ENCODE measurements around the gene ACOT7.

DNA sequence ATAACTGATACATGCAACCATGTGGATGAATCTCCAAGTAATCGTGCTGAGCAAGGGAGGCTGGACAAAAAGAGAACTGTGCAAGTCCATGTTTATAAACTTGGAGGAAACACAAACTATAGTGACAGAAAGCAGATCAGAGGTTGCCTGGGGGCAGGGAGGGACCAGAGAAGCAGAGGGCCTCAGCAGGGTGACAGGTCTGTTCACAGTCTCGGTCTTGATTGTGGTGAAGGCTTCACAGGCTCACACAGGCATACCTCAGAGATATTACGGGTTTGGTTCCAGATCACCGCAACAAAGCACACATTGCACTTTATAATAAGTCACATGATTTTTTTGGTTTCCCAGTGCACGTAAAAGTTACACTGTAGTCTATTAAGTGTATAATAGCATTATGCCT, 28.5 kb downstream of the ACOT7 start:
- TF ChIP-seq, protein P1, sequence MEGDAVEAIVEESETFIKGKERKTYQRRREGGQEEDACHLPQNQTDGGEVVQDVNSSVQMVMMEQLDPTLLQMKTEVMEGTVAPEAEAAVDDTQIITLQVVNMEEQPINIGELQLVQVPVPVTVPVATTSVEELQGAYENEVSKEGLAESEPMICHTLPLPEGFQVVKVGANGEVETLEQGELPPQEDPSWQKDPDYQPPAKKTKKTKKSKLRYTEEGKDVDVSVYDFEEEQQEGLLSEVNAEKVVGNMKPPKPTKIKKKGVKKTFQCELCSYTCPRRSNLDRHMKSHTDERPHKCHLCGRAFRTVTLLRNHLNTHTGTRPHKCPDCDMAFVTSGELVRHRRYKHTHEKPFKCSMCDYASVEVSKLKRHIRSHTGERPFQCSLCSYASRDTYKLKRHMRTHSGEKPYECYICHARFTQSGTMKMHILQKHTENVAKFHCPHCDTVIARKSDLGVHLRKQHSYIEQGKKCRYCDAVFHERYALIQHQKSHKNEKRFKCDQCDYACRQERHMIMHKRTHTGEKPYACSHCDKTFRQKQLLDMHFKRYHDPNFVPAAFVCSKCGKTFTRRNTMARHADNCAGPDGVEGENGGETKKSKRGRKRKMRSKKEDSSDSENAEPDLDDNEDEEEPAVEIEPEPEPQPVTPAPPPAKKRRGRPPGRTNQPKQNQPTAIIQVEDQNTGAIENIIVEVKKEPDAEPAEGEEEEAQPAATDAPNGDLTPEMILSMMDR (IDR thresholded peaks at IDR 0.05), result no peak
- no peak for TF ChIP-seq POLR2A (IDR thresholded peaks at IDR 0.05)

All from lower leg skin (tissue), 3 donors.